GM10248 (cell line): ENCODE data around the gene NXPH4.

Source experiments
- CTCF ChIA-PET: fragments of 300-600 bp; sonication (Branson Sonifier 250); formaldehyde crosslinking; extraction: SDS; loops from one replicate; lab custom pipeline; 2021; ENCODE audit warnings: antibody characterized with exemption; lab: Yijun Ruan, JAX
- POLR2A ChIA-PET: fragments of 350-650 bp; sonication (Branson Sonifier 250); formaldehyde crosslinking; extraction: SDS; loops from one replicate; lab custom pipeline; 2020; ENCODE audit warnings: antibody characterized with exemption; lab: Yijun Ruan, JAX
- DNase-seq: peaks from one replicate; pipeline ENCODE4 v3.0.0; 2012; ENCODE audit errors: extremely low spot score
- TF ChIP-seq, protein P1 (sequence below): IDR thresholded peaks from 2 replicates; pipeline ENCODE4 v1.5.1; 2012; ENCODE audit warnings: mild to moderate bottlenecking, low read depth; ENCODE audit errors: extremely low read depth, missing control alignments, control extremely low read depth

NXPH4 gene

DNA sequence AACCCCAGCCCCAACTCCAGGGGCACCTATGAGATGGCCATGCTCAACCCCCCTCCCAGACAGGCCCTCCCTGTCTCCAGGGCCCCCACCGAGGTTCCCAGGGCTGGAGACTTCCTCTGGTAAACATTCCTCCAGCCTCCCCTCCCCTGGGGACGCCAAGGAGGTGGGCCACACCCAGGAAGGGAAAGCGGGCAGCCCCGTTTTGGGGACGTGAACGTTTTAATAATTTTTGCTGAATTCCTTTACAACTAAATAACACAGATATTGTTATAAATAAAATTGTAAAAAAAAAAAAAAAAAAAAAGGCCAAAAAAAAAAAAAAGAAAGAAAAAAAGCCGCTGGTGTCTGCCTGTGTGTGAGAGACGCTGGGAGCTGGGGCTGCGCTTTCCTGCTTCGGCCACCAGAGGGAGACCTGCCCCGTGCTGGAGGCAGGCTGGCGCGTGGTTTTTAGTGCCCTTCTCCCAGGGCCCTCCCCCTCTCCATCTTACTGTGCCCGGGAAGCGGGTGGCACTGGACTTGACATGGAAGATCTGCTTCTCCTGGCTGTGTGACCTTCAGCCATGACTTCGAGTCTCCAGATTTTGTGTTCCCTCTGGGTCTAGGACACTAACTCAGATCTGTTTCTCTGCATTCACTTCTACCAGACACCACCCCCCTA lies 3.4 kb upstream of the NXPH4 start:
- ChIA-PET CTCF (interaction anchor here (0.6 to 5.3 kb wide), 38 partner anchors 10 to 1133 kb away, joined by 3 to 403 read pairs (median 5); partner anchors contain the start of genes ERBB3, GLI1, INHBE and NEMP1), POLR2A (interaction anchor here (0.7 kb wide), 1 partner anchor 275 kb away, joined by 3 read pairs; the partner anchor contains the start of gene MARS1)
- TF ChIP-seq, protein P1, sequence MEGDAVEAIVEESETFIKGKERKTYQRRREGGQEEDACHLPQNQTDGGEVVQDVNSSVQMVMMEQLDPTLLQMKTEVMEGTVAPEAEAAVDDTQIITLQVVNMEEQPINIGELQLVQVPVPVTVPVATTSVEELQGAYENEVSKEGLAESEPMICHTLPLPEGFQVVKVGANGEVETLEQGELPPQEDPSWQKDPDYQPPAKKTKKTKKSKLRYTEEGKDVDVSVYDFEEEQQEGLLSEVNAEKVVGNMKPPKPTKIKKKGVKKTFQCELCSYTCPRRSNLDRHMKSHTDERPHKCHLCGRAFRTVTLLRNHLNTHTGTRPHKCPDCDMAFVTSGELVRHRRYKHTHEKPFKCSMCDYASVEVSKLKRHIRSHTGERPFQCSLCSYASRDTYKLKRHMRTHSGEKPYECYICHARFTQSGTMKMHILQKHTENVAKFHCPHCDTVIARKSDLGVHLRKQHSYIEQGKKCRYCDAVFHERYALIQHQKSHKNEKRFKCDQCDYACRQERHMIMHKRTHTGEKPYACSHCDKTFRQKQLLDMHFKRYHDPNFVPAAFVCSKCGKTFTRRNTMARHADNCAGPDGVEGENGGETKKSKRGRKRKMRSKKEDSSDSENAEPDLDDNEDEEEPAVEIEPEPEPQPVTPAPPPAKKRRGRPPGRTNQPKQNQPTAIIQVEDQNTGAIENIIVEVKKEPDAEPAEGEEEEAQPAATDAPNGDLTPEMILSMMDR: peak; percentile 97
- peak; percentile 89 for DNase-seq

DNA sequence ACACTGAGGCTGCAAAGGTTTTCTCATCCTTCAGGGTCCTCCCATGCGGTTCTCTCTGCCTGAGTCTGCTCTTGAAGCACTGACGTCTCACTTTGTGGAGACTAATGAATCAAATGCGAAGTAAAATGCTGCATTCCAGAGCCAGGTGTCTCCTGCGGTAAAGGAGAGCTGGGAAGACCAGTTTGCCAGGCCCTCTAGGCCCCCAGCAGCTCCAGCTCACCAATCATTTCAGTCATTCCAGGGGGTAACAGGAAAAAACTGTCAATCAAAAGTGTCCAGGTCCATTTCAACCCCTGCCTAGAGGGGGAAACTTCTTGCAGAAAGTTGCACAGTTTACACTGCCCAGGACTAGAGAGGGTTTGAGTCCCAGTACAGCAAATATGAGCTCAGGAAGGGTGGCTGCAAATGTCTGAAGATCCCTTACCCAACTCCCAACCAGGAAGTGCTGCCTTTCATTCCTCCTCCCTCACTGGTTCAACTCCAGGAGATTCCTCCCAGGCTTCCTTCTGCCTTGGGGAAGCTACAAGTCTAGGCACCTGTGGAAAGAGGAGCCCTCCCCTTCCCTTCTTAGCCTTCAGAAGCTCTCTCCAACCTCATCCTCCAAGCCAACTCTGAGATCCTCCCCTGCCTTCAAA lies 2.7 kb upstream of the NXPH4 start:
- TF ChIP-seq, protein P1: no peak
- CTCF ChIA-PET: interaction anchor here (0.6 to 5.3 kb wide), 40 partner anchors 9 to 1134 kb away, joined by 3 to 403 read pairs (median 5); partner anchors contain the start of genes ERBB3, GLI1, INHBE and SHMT2
- DNase-seq: no peak
- POLR2A ChIA-PET: interaction anchor here (0.7 kb wide), 1 partner anchor 274 kb away, joined by 3 read pairs; the partner anchor contains the start of gene MARS1

DNA sequence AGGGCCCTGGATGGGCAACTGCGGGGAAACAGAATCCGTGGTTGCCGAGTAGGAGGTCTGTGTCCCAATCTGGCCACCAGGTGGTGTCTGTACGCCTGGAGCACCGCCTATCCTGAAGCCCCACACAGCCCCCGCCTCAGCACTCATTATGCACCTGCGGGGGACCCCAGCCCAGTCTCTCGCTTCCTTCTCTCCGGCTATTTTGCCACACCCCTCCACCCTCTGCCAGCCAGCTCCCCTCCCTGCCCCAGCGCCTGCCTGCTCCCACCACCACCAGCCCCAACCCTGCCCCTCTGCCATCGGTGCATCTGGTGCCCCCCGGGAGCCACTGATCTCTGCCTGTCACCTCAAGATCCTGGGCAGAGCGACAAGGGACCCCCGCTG lies 2.2 kb upstream of the NXPH4 start:
- DNase-seq: peak; percentile 82
- POLR2A ChIA-PET: no interaction called here
- TF ChIP-seq, protein P1: peak; percentile 78
- CTCF ChIA-PET: interaction anchor here (0.6 to 5.3 kb wide), 36 partner anchors 9 to 477 kb away, joined by 3 to 403 read pairs (median 5); partner anchors contain the start of genes GLI1, INHBE, SHMT2 and STAC3

DNA sequence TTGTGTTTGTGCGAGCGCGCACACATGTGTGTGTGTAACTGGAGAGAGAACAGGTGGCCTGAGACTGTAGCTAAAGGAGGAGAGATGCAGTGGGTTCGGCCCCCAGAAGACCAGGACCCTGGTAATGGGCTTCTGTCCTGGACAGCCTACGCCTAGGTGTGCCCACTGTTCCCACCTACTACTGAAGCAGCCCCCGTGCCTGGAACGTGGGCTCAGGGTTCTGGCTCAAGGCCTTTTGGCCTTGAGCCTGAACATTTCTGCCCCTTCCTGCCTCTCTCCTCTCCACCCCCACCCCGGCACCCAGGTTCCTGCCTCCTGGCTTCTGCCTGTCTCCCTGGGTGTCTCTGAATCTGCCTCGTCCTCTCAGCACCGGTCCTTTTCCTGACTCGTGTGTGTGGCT lies 1.5 kb upstream of the NXPH4 start:
- POLR2A ChIA-PET: interaction anchor here (0.9 kb wide), 1 partner anchor 26 kb away, joined by 3 read pairs; no protein-coding TSS in a partner anchor
- DNase-seq: no peak
- TF ChIP-seq, protein P1: no peak
- CTCF ChIA-PET: interaction anchor here (1.3 to 5.3 kb wide), 10 partner anchors 8 to 400 kb away, joined by 4 to 403 read pairs (median 8); partner anchors contain the start of genes SHMT2 and STAC3

DNA sequence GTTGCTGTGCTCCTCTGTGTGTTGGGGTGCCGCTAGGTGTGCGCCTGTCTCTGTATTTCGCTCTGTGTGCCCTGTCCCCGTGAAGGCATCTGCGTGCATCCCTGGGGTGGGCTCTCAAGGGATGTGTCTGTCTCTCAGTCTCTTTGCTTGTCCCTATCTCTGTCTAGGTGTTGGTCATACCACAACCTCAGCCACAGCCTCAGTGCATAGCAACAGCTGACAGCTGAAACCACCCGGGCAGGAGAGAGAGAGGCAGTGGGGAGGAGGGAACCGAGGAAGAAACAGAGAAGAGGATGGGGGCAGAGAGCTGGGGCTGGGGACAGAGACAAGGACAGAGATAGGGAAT lies 953 bp upstream of the NXPH4 start:
- DNase-seq: peak; percentile 68
- POLR2A ChIA-PET: interaction anchor here (0.9 to 1.0 kb wide), 2 partner anchors 14 to 25 kb away, joined by 3 read pairs; partner anchors contain the start of gene SHMT2

More for the DNA sequence above, 953 bp upstream of the NXPH4 start:
- TF ChIP-seq, protein P1: no peak
- CTCF ChIA-PET: interaction anchor here (0.8 to 5.3 kb wide), 4 partner anchors 8 to 247 kb away, joined by 3 to 403 read pairs (median 40); partner anchors contain the start of gene SHMT2
